IPS DF 6.9 (cell line): ENCODE measurements around the gene ARPC1B.
"Not testable (repeated sequence)": the region's sequence is repeated elsewhere in the genome, so short reads cannot be mapped to it uniquely, and the experiment has no call there.

Experiments
- DNase-seq: peaks from one replicate; pipeline ENCODE4 v3.0.0-alpha.2; 2013; ENCODE audit warnings: low read depth, low spot score
- H3K27ac ChIP-seq: one replicate; pipeline ENCODE4 v1.5.1; 2013; ENCODE audit warnings: low read length, control low read depth
- H3K27me3 ChIP-seq: 2 replicates; pipeline ENCODE4 v1.6.1; 2013; ENCODE audit warnings: mild to moderate bottlenecking, low read length; ENCODE audit not compliant: control insufficient read depth, insufficient read depth
- H3K36me3 ChIP-seq: 2 replicates; pipeline ENCODE4 v1.6.1; 2013; ENCODE audit warnings: low read length; ENCODE audit not compliant: control insufficient read depth, insufficient read depth
- H3K4me1 ChIP-seq: 2 replicates; pipeline ENCODE4 v1.6.1; 2013; ENCODE audit warnings: low read length; ENCODE audit not compliant: control insufficient read depth, insufficient read depth
- H3K4me3 ChIP-seq: 2 replicates; pipeline ENCODE4 v1.5.1; 2013; ENCODE audit warnings: mild to moderate bottlenecking, low read length
- H3K9me3 ChIP-seq: 2 replicates; pipeline ENCODE4 v1.6.1; 2013; ENCODE audit warnings: low read length, inconsistent platforms; ENCODE audit not compliant: control insufficient read depth, insufficient read depth
- WGBS: extraction: QIAGEN DNeasy Blood & Tissue Kit; methylation state at CpG from one replicate; pipeline ENCODE4 v1.1.7; 2013; ENCODE audit warnings: mixed read lengths, missing lambda C conversion rate; ENCODE audit not compliant: insufficient read length, insufficient coverage; 5-methylcytosine and 5-hydroxymethylcytosine counted together

Gene ARPC1B

DNA sequence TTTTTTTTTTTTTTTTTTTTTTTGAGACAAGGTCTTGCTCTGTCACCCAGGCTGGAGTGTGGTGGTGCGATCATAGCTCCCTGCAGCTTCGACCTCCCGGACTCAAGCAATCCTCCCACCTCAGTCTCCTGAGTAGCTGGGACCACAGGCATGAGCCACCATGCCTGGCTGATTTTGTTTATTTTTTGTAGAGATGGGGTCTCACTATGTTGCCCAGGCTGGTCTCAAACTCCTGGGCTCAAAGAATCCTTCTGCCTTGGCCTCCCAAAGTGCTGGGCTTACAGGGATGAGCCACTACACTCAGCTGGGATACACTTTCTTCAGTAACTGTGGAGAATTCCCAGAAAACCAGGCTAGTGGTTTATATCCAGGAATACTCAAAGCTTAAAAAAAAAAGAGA is 23.9 kb upstream of the ARPC1B start:
- not testable (repeated sequence) for H3K27ac ChIP-seq, DNase-seq

GRCh38 chr7:99352247-99352646 is 22.3 kb upstream of the ARPC1B start:
- no CpG with 5 or more reads among the region's 5 CpGs for WGBS
- H3K27ac ChIP-seq, result no peak overlapping the region
- H3K9me3 ChIP-seq, result no peaks in the 10 kb centered on the region
- H3K27me3 ChIP-seq, result no peaks in the 10 kb centered on the region
- no peak for DNase-seq
- no peak overlapping the region for H3K4me3 ChIP-seq
- peaks cover 6% of the 10 kb centered on the region; the same call in 1 of the 2 replicates for H3K36me3 ChIP-seq
- H3K4me1 ChIP-seq, result no peaks in the 10 kb centered on the region

More for the DNA sequence above, 23.9 kb upstream of the ARPC1B start:
- H3K9me3 ChIP-seq, H3K27me3 ChIP-seq, H3K36me3 ChIP-seq, H3K4me3 ChIP-seq, H3K4me1 ChIP-seq: not testable (repeated sequence)
- WGBS, result no CpG with 5 or more reads among the region's 3 CpGs

GRCh38 chr7:99355098-99355497 is 19.4 kb upstream of the ARPC1B start:
- no peaks in the 10 kb centered on the region for H3K27me3 ChIP-seq
- H3K36me3 ChIP-seq, result peaks cover 10% of the 10 kb centered on the region; the same call in 1 of the 2 replicates
- no peak for DNase-seq
- H3K27ac ChIP-seq, result no peak overlapping the region
- H3K4me1 ChIP-seq, result no peaks in the 10 kb centered on the region
- WGBS, result no CpG with 5 or more reads among the region's 7 CpGs
- no peak overlapping the region for H3K4me3 ChIP-seq
- no peaks in the 10 kb centered on the region for H3K9me3 ChIP-seq

- Histone ChIP-seq H3K27ac (no peak overlapping the region), H3K27me3 (no peaks in the 10 kb centered on the region), H3K4me3 (no peak overlapping the region), H3K36me3 (peaks cover 10% of the 10 kb centered on the region; the same call in 1 of the 2 replicates), H3K9me3 (no peaks in the 10 kb centered on the region), H3K4me1 (no peaks in the 10 kb centered on the region)
- no peak for DNase-seq
- WGBS, result no CpG with 5 or more reads among the region's 16 CpGs
Measured at GRCh38 chr7:99357701-99358490, 16.6 kb upstream of the ARPC1B start.

DNA sequence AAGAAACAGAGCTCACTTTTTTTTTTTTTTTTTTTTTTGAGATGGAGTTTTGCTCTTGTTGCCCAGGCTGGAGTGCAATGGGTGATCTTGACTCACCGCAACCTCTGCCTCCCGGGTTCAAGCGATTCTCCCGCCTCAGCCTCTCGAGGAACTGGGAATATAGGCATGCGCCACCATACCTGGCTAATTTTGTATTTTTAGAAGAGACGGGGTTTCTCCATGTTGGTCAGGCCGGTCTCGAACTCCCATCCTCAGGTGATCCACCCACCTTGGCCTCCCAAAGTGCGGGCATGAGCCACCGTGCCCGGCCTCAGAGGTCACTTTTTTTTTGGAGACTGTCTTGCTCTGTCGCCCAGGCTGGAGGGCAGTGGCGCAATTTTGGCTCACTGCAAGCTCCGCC is 16.0 kb upstream of the ARPC1B start:
- not testable (repeated sequence) for H3K27me3 ChIP-seq, DNase-seq, H3K9me3 ChIP-seq, H3K4me3 ChIP-seq, H3K27ac ChIP-seq, H3K4me1 ChIP-seq
- WGBS, result no CpG with 5 or more reads among the region's 15 CpGs
- H3K36me3 ChIP-seq, result peaks cover 10% of the 10 kb centered on the region; the same call in 1 of the 2 replicates

DNA sequence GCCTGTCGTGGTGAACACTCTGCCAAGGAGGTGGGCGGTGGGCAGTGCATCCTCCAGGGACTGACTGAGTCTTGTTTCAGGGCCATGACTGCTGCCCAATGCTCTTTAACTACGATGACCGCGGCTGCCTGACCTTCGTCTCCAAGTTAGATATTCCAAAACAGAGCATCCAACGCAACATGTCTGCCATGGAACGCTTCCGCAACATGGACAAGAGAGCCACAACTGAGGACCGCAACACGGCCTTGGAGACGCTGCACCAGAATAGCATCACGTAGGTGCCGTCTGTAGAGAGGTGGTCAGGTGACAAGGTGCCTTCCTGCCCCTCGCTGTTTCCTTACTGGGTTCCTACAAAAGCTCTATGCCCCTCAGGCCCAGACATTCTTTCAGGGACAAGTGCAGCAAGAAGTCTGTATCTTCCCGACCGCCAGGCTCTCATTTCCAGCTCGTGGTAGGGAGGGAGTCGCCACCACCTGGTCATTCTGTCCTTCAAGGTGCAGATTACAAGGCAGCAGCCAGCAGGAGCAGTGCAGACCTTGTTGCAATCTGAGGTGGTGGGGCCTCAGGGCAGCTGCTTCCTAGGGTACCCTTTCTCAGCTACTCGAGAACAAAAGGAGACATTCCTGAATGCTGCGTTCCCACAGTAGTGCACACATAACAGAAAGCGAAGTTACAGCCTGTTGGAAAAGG is 14.9 kb upstream of the ARPC1B start:
- peaks cover 8% of the 10 kb centered on the region; the same call in 1 of the 2 replicates for H3K36me3 ChIP-seq
- no peak overlapping the region for H3K27ac ChIP-seq
- H3K27me3 ChIP-seq, result no peaks in the 10 kb centered on the region
- no peak for DNase-seq
- H3K9me3 ChIP-seq, result no peaks in the 10 kb centered on the region
- H3K4me1 ChIP-seq, result no peaks in the 10 kb centered on the region
- no CpG with 5 or more reads among the region's 22 CpGs for WGBS
- H3K4me3 ChIP-seq, result no peak overlapping the region

- DNase-seq, result no peak
- peaks cover 3% of the 10 kb centered on the region for H3K4me1 ChIP-seq
- no peaks in the 10 kb centered on the region for H3K9me3 ChIP-seq
- H3K27ac ChIP-seq, result no peak overlapping the region
- H3K4me3 ChIP-seq, result no peak overlapping the region
- H3K27me3 ChIP-seq, result no peaks in the 10 kb centered on the region
- WGBS, result no CpG with 5 or more reads among the region's 3 CpGs
- H3K36me3 ChIP-seq, result peaks cover 6% of the 10 kb centered on the region; the same call in 1 of the 2 replicates
Measured at GRCh38 chr7:99362801-99363200, 11.7 kb upstream of the ARPC1B start.

- Histone ChIP-seq H3K4me1 (peaks cover 3% of the 10 kb centered on the region), H3K9me3 (no peaks in the 10 kb centered on the region), H3K36me3 (0 out of 2 replicates have a peak, but pooled peaks cover 6% of the 10 kb centered on the region), H3K27ac (no peak overlapping the region), H3K4me3 (no peak overlapping the region), H3K27me3 (no peaks in the 10 kb centered on the region)
- WGBS, result no CpG with 5 or more reads among the region's 5 CpGs
- no peak for DNase-seq
Measured at GRCh38 chr7:99363286-99363685, 11.2 kb upstream of the ARPC1B start.

DNA sequence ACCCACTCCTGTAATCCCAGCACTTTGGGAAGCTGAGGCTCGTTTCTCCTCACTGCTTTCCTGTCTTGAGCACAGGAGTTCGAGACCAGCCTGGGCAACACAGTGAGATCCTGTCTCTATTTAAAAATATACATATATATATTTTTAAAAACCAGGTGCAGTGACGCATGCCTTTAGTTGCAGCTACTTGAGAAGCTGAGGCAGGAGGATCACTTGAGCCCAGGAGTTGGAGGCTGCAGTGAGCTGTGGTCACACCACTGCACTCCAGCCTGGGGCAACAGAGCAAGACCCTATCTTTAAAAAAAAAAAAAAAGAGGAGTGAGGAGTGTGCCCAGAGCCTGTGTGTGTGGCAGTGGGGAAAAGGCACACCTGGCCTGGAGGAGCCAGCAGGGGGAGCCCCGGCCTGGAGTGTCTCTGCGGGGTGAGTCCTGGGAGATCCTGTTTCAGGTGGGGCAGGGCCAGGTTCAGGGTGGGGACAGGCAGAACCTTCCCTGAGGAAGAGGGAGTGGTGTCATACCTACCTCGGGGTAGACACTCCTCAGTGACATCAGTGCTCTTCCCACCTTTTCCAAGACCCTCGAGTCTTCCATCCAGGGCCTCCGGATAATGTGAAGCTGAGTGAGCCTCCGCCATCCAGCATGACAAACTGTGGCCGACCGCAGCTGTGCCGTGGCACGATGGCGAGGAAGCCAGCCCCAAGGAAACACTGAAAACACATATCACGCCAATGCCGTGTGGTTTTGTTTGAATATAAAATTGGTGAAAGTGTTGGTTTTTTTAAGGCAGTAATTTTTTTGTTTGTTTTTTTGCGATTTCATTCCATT is 9.0 kb upstream of the ARPC1B start:
- Histone ChIP-seq H3K27ac (no peak overlapping the region), H3K4me1 (peaks cover 3% of the 10 kb centered on the region), H3K36me3 (no peaks in the 10 kb centered on the region), H3K27me3 (no peaks in the 10 kb centered on the region), H3K4me3 (no peak overlapping the region), H3K9me3 (no peaks in the 10 kb centered on the region)
- 100% methylated on average over 1 of the region's 17 CpGs for whole genome bisulfite sequencing
- no peak for DNase-seq

DNA sequence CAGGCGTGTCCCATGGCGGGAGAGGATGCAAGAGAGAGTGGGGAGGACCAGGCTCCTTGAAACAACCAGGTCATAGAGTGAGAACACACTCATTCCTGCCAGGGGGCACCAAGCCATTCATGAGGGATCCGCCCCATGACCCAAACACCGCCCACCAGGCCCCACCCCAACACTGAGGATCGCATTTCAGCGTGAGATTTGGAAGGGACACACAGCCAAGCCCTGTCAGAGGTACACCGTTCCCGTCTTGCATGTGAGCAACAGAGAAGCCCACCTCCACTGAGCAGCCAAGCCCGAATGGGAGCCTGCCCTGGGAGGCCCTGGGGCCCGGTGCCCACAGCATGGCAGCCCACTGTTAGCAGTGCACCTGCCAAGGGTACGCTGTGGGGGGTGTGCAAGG is 7.9 kb upstream of the ARPC1B start:
- no peaks in the 10 kb centered on the region for H3K36me3 ChIP-seq
- H3K27ac ChIP-seq, result no peak overlapping the region
- H3K4me3 ChIP-seq, result no peak overlapping the region
- H3K4me1 ChIP-seq, result peaks cover 3% of the 10 kb centered on the region
- no peak for DNase-seq
- WGBS, result no CpG with 5 or more reads among the region's 11 CpGs
- H3K27me3 ChIP-seq, result no peaks in the 10 kb centered on the region
- H3K9me3 ChIP-seq, result no peaks in the 10 kb centered on the region
